Tibial nerve (tissue), 4 donors: ENCODE data around the gene CLEC4E. TPM values are rescaled to one million over a fixed set of nuclear protein-coding genes. Genes with fewer than 3 reads are reported as not detected.
A peak's percentile ranks its signal among the peaks of the same experiment; 100 is the strongest.

Experiments
- DNase-seq, 2 donors: peaks; one replicate each; pipeline ENCODE4 v3.0.0-alpha.2; 2019; ENCODE audit warnings: low spot score in 2 of 2
- H3K27ac ChIP-seq, 4 donors: fragments of 200-600 bp; sonication (generic) in 3 of 4; one replicate each; pipeline ENCODE4 v1.5.1; 2017 to 2019; ENCODE audit warnings: mild to moderate bottlenecking in 1 of 4
- H3K27me3 ChIP-seq, 2 donors: fragments of 200-600 bp; sonication (generic) in 1 of 2; one replicate each; pipeline versions ENCODE4 v1.5.1 to v1.6.0; 2017 to 2019
- H3K36me3 ChIP-seq, 3 donors: fragments of 200-600 bp; sonication (generic); one replicate each; pipeline ENCODE4 v1.5.1; 2018 to 2019
- H3K4me1 ChIP-seq, 4 donors: fragments of 200-600 bp; sonication (generic) in 3 of 4; one replicate each; pipeline ENCODE4 v1.5.1; 2017 to 2019
- H3K4me3 ChIP-seq, 4 donors: fragments of 200-600 bp; sonication (generic) in 3 of 4; one replicate each; pipeline ENCODE4 v1.5.1; 2017 to 2019; ENCODE audit warnings: mild to moderate bottlenecking in 1 of 4, moderate library complexity in 1 of 4
- H3K9me3 ChIP-seq, 4 donors: fragments of 200-600 bp; sonication (generic) in 3 of 4; one replicate each; pipeline ENCODE4 v1.5.1; 2017 to 2019
- EP300 ChIP-seq, 2 donors: sonication (generic); formaldehyde crosslinking; IDR thresholded peaks; one replicate each; pipeline ENCODE4 v1.6.1; 2017; ENCODE audit warnings: antibody characterized with exemption in 2 of 2, mild to moderate bottlenecking in 1 of 2
- POLR2A ChIP-seq, 2 donors: fragments of 450-650 bp; IDR thresholded peaks; one replicate each; pipeline ENCODE4 v1.6.1; 2017; ENCODE audit warnings: antibody characterized with exemption in 2 of 2, mild to moderate bottlenecking in 2 of 2, moderate library complexity in 2 of 2
- WGBS, 2 donors: methylation state at CpG; one replicate each; pipeline ENCODE4 v1.1.5; 2018; 5-methylcytosine and 5-hydroxymethylcytosine counted together
- total RNA-seq, 4 donors: library from RNA; depleted of rRNA; stranded (reverse); fragments of >200 nt; gene quantifications; one replicate each; pipeline ENCODE4 v1.1.0, GENCODE V29; 2016
- TF ChIP-seq, protein P1 (sequence below), 5 experiments: fragments of 200-600 bp in 3 of 5; fragments of 450-650 bp in 2 of 5; sonication (generic) in 3 of 5; IDR thresholded peaks; one replicate each; pipeline ENCODE4 v1.5.1; 2016 to 2019; ENCODE audit warnings: antibody characterized with exemption in 5 of 5, mild to moderate bottlenecking in 3 of 5, moderate library complexity in 2 of 5

CLEC4E gene
- total RNA-seq, 4 donors from 2014 or later, result 0.30 to 9.2 (median 5.1) TPM

DNA sequence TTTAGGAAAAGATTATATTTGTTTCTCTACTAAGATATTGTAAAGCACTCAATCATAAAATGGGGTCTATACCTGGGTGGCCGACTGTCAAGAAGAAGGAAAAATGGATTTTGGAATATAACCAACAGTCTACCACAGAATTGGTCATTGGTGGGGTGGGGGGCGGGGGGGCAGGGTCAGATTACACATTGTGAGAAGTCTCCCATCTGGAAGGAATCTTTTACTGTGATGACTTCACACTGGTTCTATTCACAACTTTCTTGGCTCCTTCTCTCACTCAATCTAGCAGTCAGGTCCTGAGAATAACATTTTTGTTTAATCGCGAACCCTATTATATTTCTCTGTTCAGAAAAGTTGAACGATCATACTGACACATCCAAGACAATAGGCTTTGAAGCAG, 8.7 kb upstream of the CLEC4E start:
- TF ChIP-seq POLR2A (IDR thresholded peaks at IDR 0.05) (no peak), EP300 (IDR thresholded peaks at IDR 0.05) (no peak)
- TF ChIP-seq, protein P1, sequence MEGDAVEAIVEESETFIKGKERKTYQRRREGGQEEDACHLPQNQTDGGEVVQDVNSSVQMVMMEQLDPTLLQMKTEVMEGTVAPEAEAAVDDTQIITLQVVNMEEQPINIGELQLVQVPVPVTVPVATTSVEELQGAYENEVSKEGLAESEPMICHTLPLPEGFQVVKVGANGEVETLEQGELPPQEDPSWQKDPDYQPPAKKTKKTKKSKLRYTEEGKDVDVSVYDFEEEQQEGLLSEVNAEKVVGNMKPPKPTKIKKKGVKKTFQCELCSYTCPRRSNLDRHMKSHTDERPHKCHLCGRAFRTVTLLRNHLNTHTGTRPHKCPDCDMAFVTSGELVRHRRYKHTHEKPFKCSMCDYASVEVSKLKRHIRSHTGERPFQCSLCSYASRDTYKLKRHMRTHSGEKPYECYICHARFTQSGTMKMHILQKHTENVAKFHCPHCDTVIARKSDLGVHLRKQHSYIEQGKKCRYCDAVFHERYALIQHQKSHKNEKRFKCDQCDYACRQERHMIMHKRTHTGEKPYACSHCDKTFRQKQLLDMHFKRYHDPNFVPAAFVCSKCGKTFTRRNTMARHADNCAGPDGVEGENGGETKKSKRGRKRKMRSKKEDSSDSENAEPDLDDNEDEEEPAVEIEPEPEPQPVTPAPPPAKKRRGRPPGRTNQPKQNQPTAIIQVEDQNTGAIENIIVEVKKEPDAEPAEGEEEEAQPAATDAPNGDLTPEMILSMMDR (IDR thresholded peaks at IDR 0.05), result no peak
- Histone ChIP-seq H3K27ac (no peak overlapping the region), H3K27me3 (no peaks in the 10 kb centered on the region), H3K4me3 (no peak overlapping the region), H3K36me3 (no peaks in the 10 kb centered on the region), H3K9me3 (no peaks in the 10 kb centered on the region), H3K4me1 (no peaks in the 10 kb centered on the region)
- no peak for DNase-seq
- 25 to 27% methylated on average over 5 of the region's 5 CpGs for WGBS, 2 donors

DNA sequence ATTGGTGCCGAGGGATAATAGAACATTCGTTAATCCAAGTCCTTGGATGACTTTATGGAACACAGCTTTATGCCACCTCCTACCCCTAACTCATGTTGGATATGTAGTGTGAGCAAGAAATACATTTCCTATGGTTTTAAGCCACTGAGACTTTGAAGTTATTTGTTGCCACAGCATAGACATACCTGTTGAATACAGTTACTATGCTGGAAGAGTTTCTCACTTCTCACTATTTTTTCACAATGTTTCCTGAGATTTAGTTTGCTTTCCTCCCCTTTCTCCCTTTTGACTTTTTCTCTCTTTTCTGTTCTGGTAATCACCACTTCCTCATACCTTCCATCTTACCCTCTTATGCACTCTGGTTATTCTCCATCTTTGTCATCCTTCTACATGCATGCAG, 7.5 kb upstream of the CLEC4E start:
- Histone ChIP-seq H3K27ac (no peak overlapping the region), H3K9me3 (no peaks in the 10 kb centered on the region), H3K4me1 (no peaks in the 10 kb centered on the region), H3K4me3 (no peak overlapping the region), H3K36me3 (no peaks in the 10 kb centered on the region), H3K27me3 (no peaks in the 10 kb centered on the region)
- 94 to 97% methylated on average over 2 of the region's 2 CpGs for WGBS, 2 donors
- no peak for DNase-seq
- TF ChIP-seq, protein P1 (IDR thresholded peaks at IDR 0.05), result no peak
- TF ChIP-seq POLR2A (IDR thresholded peaks at IDR 0.05), result no peak

DNA sequence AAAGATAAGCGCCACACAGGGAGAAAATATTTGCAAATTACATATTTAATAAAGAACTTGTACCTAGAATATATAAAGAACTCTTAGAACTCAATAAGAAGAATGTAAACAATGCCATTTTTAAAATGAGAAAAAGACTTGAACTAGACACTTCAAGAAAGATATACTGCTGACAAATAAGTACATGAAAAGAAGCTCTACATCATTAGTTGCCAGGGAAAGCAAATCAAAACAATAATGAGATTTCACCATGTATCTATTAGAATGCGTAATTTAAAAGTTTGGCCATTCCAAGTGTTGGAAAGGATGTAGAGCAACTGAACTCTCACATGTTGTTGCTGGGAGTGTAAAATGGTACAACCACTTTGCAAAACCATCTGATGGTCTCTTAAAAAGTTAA, 6.9 kb upstream of the CLEC4E start:
- Histone ChIP-seq H3K4me1 (no peaks in the 10 kb centered on the region), H3K9me3 (no peaks in the 10 kb centered on the region), H3K27ac (no peak overlapping the region), H3K36me3 (no peaks in the 10 kb centered on the region), H3K27me3 (no peaks in the 10 kb centered on the region), H3K4me3 (no peak overlapping the region)
- TF ChIP-seq EP300 (IDR thresholded peaks at IDR 0.05), result no peak
- no peak for DNase-seq
- 46 to 91% methylated on average over 2 of the region's 2 CpGs for WGBS, 2 donors

DNA sequence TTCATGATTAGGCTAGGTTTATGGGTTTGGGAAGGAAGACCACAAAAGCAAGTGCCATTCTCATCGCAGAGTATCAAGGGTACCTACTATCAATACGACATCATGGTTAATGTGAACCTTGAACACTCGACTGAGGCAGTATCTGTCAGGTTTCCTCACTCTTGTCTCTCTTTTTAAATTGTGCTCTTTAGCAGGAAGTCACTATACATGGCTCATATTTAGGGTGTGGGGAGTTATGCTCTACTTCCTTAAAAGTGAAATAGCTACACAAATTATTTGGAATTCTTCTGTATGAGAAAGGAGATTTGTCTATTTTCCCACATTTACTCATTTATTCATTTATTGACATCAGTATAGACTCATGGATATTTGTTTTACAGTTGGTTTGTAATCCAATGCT, 5.9 kb upstream of the CLEC4E start:
- Histone ChIP-seq H3K27ac (no peak overlapping the region), H3K9me3 (no peaks in the 10 kb centered on the region), H3K27me3 (no peaks in the 10 kb centered on the region), H3K36me3 (no peaks in the 10 kb centered on the region), H3K4me1 (no peaks in the 10 kb centered on the region), H3K4me3 (no peak overlapping the region)
- WGBS, 2 donors, result 85 to 88% methylated on average over 3 of the region's 3 CpGs
- TF ChIP-seq POLR2A (IDR thresholded peaks at IDR 0.05) (no peak), EP300 (IDR thresholded peaks at IDR 0.05) (no peak)
- TF ChIP-seq, protein P1 (IDR thresholded peaks at IDR 0.05), result no peak
- no peak for DNase-seq

DNA sequence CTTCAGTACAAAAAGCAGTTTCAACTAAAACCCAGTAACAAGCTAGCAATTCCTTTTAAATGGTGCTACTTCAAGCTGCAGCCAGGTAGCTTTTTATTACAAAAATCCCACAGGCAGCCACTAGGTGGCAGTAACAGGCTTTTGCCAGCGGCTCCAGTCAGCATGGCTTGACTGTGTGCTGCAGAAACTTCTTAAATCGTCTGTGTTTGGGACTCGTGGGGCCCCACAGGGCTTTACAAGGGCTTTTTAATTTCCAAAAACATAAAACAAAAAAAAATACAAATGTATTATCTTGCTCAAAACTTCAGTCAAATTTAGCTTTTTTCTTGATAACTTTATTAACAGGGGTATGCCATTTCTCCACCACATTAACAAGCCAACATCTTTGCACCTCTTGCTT, 3.6 kb upstream of the CLEC4E start:
- peak; percentile 38 to 76 for DNase-seq
- H3K4me3 ChIP-seq, result no peak overlapping the region
- WGBS, 2 donors, result 1 to 2% methylated on average over 3 of the region's 3 CpGs

More for the DNA sequence above, 3.6 kb upstream of the CLEC4E start:
- H3K4me1 ChIP-seq, result no peaks in the 10 kb centered on the region
- no peak overlapping the region for H3K27ac ChIP-seq
- TF ChIP-seq, protein P1 (IDR thresholded peaks at IDR 0.05), result peak; percentile 80 to 90 (median 85)
- TF ChIP-seq POLR2A (IDR thresholded peaks at IDR 0.05), result no peak
- H3K27me3 ChIP-seq, result no peaks in the 10 kb centered on the region
- H3K36me3 ChIP-seq, result no peaks in the 10 kb centered on the region
- no peaks in the 10 kb centered on the region for H3K9me3 ChIP-seq
